Liver (tissue), 9 donors: Measurements from ENCODE around the gene PYDC2. TPM values are rescaled to one million over a fixed set of nuclear protein-coding genes. Genes with fewer than 3 reads are reported as not detected.

Experiments used
- DNase-seq: peaks from one replicate; pipeline ENCODE4 v3.0.0-alpha.2; 2017; ENCODE audit warnings: low spot score
- H3K27ac ChIP-seq, 2 donors: one replicate each; pipeline ENCODE4 v1.7.0; 2013; ENCODE audit warnings: inconsistent platforms in 2 of 2, low read length in 2 of 2, control low read depth in 1 of 2, low read depth in 1 of 2, mild to moderate bottlenecking in 1 of 2
- H3K27me3 ChIP-seq, 4 donors: one replicate each; pipeline versions ENCODE4 v1.6.1 to v1.7.0; 2013; ENCODE audit warnings: low read length in 3 of 4, inconsistent platforms in 1 of 4, mild to moderate bottlenecking in 1 of 4, moderate library complexity in 1 of 4; ENCODE audit not compliant: control insufficient read depth in 4 of 4, insufficient read depth in 4 of 4
- H3K36me3 ChIP-seq, 4 donors: one replicate each; pipeline versions ENCODE4 v1.6.1 to v1.7.0; 2013; ENCODE audit warnings: low read length in 3 of 4, mild to moderate bottlenecking in 3 of 4, low read depth in 1 of 4, moderate library complexity in 1 of 4; ENCODE audit not compliant: control insufficient read depth in 4 of 4, insufficient read depth in 3 of 4
- H3K4me1 ChIP-seq, 4 donors: one replicate each; pipeline versions ENCODE4 v1.6.1 to v1.7.0; 2013; ENCODE audit warnings: low read length in 3 of 4, mild to moderate bottlenecking in 3 of 4, moderate library complexity in 1 of 4; ENCODE audit not compliant: control insufficient read depth in 4 of 4, insufficient read depth in 4 of 4
- H3K4me3 ChIP-seq, 3 donors: one replicate each; pipeline versions ENCODE4 v1.6.1 to v1.7.0; 2013; ENCODE audit warnings: low read length in 3 of 3, control low read depth in 1 of 3, low read depth in 1 of 3, mild to moderate bottlenecking in 1 of 3
- H3K9ac ChIP-seq, 2 donors: one replicate each; pipeline ENCODE4 v1.7.0; 2013; ENCODE audit warnings: low read length in 2 of 2, mild to moderate bottlenecking in 2 of 2, moderate library complexity in 2 of 2, control low read depth in 1 of 2, low read depth in 1 of 2
- H3K9me3 ChIP-seq, 4 donors: one replicate each; pipeline versions ENCODE4 v1.6.1 to v1.7.0; 2013; ENCODE audit warnings: low read length in 3 of 4; ENCODE audit not compliant: control insufficient read depth in 4 of 4
- EGR1 ChIP-seq, 2 donors: IDR thresholded peaks; 2 replicates each; pipeline ENCODE4 v1.6.1; 2016 to 2018; ENCODE audit warnings: antibody characterized with exemption in 2 of 2, low read depth in 2 of 2
- FOXA2 ChIP-seq: IDR thresholded peaks from 2 replicates; pipeline ENCODE4 v1.6.1; 2016; ENCODE audit warnings: antibody characterized with exemption
- HNF4A ChIP-seq, 2 donors: conservative IDR thresholded peaks; 2 replicates each; pipeline ENCODE4 v1.6.1; 2016; ENCODE audit warnings: antibody characterized with exemption in 2 of 2, mild to moderate bottlenecking in 2 of 2
- HNF4G ChIP-seq: IDR thresholded peaks from 2 replicates; pipeline ENCODE4 v1.6.1; 2016; ENCODE audit warnings: antibody characterized with exemption
- JUND ChIP-seq, 2 donors: IDR thresholded peaks; 2 replicates each; pipeline ENCODE4 v1.6.1; 2016; ENCODE audit warnings: antibody characterized with exemption in 2 of 2
- NR2F2 ChIP-seq: IDR thresholded peaks from 2 replicates; pipeline ENCODE4 v1.6.1; 2016; ENCODE audit warnings: antibody characterized with exemption
- RAD21 ChIP-seq, 2 donors: IDR thresholded peaks; 2 replicates each; pipeline ENCODE4 v1.6.1; 2016; ENCODE audit warnings: antibody characterized with exemption in 2 of 2, mild to moderate bottlenecking in 2 of 2
- RXRA ChIP-seq, 2 donors: IDR thresholded peaks; 2 replicates each; pipeline ENCODE4 v1.6.1; 2017 to 2018; ENCODE audit warnings: antibody characterized with exemption in 2 of 2, mild to moderate bottlenecking in 1 of 2
- SP1 ChIP-seq: IDR thresholded peaks from 2 replicates; pipeline ENCODE4 v1.6.1; 2018; ENCODE audit warnings: antibody characterized with exemption, mild to moderate bottlenecking
- TAF1 ChIP-seq: conservative IDR thresholded peaks from 2 replicates; pipeline ENCODE4 v1.6.1; 2016; ENCODE audit warnings: antibody characterized with exemption, mild to moderate bottlenecking
- YY1 ChIP-seq: IDR thresholded peaks from 2 replicates; pipeline ENCODE4 v1.6.1; 2016; ENCODE audit warnings: antibody characterized with exemption, mild to moderate bottlenecking
- WGBS: extraction: QIAGEN DNeasy Blood & Tissue Kit; methylation state at CpG from one replicate; pipeline ENCODE4 v1.1.7; 2013; 5-methylcytosine and 5-hydroxymethylcytosine counted together
- polyA plus RNA-seq, 2 donors: library from polyadenylated mRNA; stranded (reverse) in 1 of 2; unstranded in 1 of 2; fragments of 200-250 nt in 1 of 2; fragments of >200 nt in 1 of 2; fragmentation: Nextera tagmentation in 1 of 2; extraction: Ambion mirVana in 1 of 2; gene quantifications; one replicate each; pipeline versions ENCODE4 v1.2.1 to v1.2.3, GENCODE V29; 2013 to 2015
- total RNA-seq, 2 donors: library from RNA; depleted of rRNA; stranded (reverse); fragments of >200 nt; gene quantifications; one replicate each; pipeline ENCODE4 v1.2.3, GENCODE V29; 2014
- TF ChIP-seq, protein P1 (sequence below): IDR thresholded peaks from 2 replicates; pipeline ENCODE4 v1.6.1; 2016; ENCODE audit warnings: antibody characterized with exemption
- TF ChIP-seq, protein P2 (sequence below): IDR thresholded peaks from 2 replicates; pipeline ENCODE4 v1.6.1; 2016; ENCODE audit warnings: antibody characterized with exemption
- TF ChIP-seq, protein P3 (sequence below): fragments of 150-350 bp; IDR thresholded peaks from 2 replicates; pipeline ENCODE4 v1.5.1; 2017; ENCODE audit warnings: improper control_type of control experiment, low read depth, low read length; ENCODE audit not compliant: missing input control
- donor health status: healthy.
- donor health status: healthy.
- donor health status: healthy.
- donor health status: healthy.
- donor health status: healthy.

PYDC2 gene
- total and polyA plus RNA-seq, 4 donors: not detected

DNA sequence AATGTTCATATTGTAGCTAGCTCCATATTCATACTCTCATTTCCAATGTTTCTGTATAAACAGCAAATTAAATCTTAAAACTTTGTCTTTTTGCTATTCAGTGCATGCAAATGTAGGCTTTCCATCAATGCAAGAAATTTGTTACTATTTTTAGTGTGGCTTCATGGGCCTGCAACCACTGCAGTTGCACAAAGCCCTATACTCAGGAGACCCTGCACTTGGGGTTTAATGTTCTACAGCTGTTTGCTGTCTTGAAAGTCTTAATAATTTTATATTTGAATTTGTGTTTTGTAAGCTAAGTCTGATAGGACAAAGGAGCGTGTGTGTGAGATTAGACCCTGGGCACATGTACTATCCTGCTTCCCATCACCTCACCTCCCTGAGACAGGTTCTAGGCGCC is 9.6 kb downstream of the PYDC2 start:
- H3K9me3 ChIP-seq: peaks cover 0 to 3% (median 0%) of the 10 kb centered on the region in 4 donors
- no peaks in the 10 kb centered on the region for H3K4me1 ChIP-seq
- no peaks in the 10 kb centered on the region for H3K36me3 ChIP-seq
- WGBS: 79% methylated on average over 2 of the region's 2 CpGs
- TF ChIP-seq, protein P1, sequence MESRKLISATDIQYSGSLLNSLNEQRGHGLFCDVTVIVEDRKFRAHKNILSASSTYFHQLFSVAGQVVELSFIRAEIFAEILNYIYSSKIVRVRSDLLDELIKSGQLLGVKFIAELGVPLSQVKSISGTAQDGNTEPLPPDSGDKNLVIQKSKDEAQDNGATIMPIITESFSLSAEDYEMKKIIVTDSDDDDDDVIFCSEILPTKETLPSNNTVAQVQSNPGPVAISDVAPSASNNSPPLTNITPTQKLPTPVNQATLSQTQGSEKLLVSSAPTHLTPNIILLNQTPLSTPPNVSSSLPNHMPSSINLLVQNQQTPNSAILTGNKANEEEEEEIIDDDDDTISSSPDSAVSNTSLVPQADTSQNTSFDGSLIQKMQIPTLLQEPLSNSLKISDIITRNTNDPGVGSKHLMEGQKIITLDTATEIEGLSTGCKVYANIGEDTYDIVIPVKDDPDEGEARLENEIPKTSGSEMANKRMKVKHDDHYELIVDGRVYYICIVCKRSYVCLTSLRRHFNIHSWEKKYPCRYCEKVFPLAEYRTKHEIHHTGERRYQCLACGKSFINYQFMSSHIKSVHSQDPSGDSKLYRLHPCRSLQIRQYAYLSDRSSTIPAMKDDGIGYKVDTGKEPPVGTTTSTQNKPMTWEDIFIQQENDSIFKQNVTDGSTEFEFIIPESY: no peak
- TF ChIP-seq TAF1 (no peak), YY1 (no peak), EGR1 (IDR thresholded peaks at IDR 0.05; ENCODE audit: low read depth in 2 of 2) (no peak), SP1 (no peak)
- TF ChIP-seq, protein P2, sequence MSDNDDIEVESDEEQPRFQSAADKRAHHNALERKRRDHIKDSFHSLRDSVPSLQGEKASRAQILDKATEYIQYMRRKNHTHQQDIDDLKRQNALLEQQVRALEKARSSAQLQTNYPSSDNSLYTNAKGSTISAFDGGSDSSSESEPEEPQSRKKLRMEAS: no peak
- TF ChIP-seq, protein P3, sequence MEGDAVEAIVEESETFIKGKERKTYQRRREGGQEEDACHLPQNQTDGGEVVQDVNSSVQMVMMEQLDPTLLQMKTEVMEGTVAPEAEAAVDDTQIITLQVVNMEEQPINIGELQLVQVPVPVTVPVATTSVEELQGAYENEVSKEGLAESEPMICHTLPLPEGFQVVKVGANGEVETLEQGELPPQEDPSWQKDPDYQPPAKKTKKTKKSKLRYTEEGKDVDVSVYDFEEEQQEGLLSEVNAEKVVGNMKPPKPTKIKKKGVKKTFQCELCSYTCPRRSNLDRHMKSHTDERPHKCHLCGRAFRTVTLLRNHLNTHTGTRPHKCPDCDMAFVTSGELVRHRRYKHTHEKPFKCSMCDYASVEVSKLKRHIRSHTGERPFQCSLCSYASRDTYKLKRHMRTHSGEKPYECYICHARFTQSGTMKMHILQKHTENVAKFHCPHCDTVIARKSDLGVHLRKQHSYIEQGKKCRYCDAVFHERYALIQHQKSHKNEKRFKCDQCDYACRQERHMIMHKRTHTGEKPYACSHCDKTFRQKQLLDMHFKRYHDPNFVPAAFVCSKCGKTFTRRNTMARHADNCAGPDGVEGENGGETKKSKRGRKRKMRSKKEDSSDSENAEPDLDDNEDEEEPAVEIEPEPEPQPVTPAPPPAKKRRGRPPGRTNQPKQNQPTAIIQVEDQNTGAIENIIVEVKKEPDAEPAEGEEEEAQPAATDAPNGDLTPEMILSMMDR: no peak
- H3K4me3 ChIP-seq: no peak overlapping the region
- no peak for DNase-seq
- no peak overlapping the region for H3K27ac ChIP-seq
- no peaks in the 10 kb centered on the region for H3K27me3 ChIP-seq
- H3K9ac ChIP-seq: no peak overlapping the region

DNA sequence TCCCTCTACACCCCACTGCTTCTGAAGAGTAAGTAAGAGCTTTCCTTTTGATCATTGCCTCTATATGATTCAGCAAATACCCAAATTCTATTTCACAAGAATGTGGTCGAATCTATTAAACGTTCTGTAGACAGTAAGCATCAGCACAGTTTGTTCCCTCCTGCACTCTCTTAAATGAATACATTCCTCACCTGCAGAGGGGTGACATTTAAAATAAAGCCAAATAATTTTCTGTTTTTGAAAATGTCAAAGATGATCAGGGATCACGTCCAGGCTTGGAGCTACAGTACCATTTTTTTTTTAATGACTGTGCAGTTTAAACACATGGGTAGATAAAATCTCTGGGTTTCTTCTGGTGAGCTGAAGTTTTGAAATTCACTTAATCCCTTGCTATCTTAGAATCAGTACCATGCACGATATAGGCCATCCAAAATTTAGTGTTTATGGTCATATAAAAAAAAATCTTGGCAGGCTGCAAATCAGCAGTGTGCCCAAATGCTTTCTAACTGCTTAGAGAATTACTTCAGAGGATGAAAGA is 12.8 kb downstream of the PYDC2 start:
- no peak overlapping the region for H3K4me3 ChIP-seq
- peaks cover 0 to 3% (median 0%) of the 10 kb centered on the region in 4 donors for H3K9me3 ChIP-seq
- no peak overlapping the region for H3K27ac ChIP-seq
- WGBS: 80% methylated on average over 4 of the region's 4 CpGs
- no peaks in the 10 kb centered on the region for H3K4me1 ChIP-seq
- H3K27me3 ChIP-seq: no peaks in the 10 kb centered on the region
- TF ChIP-seq FOXA2 (no peak), JUND (IDR thresholded peaks at IDR 0.05) (no peak), NR2F2 (no peak), RAD21 (IDR thresholded peaks at IDR 0.05) (no peak), EGR1 (IDR thresholded peaks at IDR 0.05; ENCODE audit: low read depth in 2 of 2) (no peak), HNF4A (conservative IDR thresholded peaks at IDR 0.05) (no peak), RXRA (IDR thresholded peaks at IDR 0.05) (no peak), SP1 (no peak), TAF1 (no peak), HNF4G (no peak)
- TF ChIP-seq, protein P1: no peak
- TF ChIP-seq, protein P2: no peak
- DNase-seq: no peak
- no peak overlapping the region for H3K9ac ChIP-seq
- no peaks in the 10 kb centered on the region for H3K36me3 ChIP-seq
